ENCODE measurements around the gene CD177.
"Not testable (repeated sequence)": the region's sequence is repeated elsewhere in the genome, so short reads cannot be mapped to it uniquely, and the experiment has no call there.

DNA sequence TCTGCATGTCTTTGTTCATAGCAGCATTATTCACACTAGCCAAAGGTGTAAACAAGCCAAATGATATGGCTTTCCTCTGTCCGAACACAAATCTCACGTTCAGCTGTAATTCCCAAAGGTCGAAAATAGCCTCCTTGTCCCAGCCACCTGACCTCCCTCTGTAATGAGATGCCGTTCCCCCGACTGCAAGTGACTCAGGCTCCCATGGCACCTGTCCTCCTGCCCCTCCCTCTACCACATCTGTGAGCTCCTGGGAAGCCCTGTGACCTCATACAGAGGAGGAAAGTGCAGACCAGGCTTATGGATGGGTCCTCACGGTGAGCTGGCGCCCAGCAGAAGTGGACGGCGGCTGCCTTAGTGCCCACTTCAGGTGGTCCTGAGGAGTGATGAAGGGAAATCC, 15.4 kb downstream of the CD177 start:
- not testable (repeated sequence) for TF ChIP-seq POLR2A (IDR thresholded peaks at IDR 0.05)
- TF ChIP-seq, protein P1, sequence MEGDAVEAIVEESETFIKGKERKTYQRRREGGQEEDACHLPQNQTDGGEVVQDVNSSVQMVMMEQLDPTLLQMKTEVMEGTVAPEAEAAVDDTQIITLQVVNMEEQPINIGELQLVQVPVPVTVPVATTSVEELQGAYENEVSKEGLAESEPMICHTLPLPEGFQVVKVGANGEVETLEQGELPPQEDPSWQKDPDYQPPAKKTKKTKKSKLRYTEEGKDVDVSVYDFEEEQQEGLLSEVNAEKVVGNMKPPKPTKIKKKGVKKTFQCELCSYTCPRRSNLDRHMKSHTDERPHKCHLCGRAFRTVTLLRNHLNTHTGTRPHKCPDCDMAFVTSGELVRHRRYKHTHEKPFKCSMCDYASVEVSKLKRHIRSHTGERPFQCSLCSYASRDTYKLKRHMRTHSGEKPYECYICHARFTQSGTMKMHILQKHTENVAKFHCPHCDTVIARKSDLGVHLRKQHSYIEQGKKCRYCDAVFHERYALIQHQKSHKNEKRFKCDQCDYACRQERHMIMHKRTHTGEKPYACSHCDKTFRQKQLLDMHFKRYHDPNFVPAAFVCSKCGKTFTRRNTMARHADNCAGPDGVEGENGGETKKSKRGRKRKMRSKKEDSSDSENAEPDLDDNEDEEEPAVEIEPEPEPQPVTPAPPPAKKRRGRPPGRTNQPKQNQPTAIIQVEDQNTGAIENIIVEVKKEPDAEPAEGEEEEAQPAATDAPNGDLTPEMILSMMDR (IDR thresholded peaks at IDR 0.05), result not testable (repeated sequence)
